Measurements from ENCODE around the gene EHF. TPM values are rescaled to one million over a fixed set of nuclear protein-coding genes. Genes with fewer than 3 reads are reported as not detected.

Gene EHF
- total and polyA plus RNA-seq, 9 of the 15 experiments (the other 6 are each of a cell fraction or from before 2014, with no cell fraction given) = 0.04 to 0.54 (median 0.37) TPM

DNA sequence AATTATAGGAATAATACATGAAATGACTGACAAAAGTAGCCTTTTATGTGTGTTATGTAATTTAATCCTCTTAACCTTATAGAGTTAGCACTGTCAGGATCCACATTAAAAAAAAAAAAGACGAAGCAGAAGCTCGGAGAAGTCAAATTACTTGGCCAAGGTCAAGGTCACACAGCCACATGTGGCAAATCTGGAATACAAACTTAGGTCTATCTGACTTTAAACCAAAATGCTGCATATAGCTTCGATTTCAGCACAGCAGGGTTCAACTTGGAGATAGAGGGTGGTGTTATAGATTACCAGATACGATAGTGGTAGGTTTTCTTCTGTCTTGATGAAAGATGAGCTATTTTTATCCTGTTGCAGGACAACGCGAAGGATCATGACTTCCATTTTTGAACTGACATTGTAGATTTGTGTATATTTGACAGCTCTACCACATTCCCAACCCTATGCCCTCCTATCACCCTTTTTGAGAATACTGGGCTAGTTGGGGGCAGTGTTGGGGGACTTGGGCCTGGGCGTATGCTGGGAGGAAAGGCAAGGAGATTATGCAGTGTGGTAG is 11.6 kb upstream of the EHF start (continued):
- TF ChIP-seq, protein P1, sequence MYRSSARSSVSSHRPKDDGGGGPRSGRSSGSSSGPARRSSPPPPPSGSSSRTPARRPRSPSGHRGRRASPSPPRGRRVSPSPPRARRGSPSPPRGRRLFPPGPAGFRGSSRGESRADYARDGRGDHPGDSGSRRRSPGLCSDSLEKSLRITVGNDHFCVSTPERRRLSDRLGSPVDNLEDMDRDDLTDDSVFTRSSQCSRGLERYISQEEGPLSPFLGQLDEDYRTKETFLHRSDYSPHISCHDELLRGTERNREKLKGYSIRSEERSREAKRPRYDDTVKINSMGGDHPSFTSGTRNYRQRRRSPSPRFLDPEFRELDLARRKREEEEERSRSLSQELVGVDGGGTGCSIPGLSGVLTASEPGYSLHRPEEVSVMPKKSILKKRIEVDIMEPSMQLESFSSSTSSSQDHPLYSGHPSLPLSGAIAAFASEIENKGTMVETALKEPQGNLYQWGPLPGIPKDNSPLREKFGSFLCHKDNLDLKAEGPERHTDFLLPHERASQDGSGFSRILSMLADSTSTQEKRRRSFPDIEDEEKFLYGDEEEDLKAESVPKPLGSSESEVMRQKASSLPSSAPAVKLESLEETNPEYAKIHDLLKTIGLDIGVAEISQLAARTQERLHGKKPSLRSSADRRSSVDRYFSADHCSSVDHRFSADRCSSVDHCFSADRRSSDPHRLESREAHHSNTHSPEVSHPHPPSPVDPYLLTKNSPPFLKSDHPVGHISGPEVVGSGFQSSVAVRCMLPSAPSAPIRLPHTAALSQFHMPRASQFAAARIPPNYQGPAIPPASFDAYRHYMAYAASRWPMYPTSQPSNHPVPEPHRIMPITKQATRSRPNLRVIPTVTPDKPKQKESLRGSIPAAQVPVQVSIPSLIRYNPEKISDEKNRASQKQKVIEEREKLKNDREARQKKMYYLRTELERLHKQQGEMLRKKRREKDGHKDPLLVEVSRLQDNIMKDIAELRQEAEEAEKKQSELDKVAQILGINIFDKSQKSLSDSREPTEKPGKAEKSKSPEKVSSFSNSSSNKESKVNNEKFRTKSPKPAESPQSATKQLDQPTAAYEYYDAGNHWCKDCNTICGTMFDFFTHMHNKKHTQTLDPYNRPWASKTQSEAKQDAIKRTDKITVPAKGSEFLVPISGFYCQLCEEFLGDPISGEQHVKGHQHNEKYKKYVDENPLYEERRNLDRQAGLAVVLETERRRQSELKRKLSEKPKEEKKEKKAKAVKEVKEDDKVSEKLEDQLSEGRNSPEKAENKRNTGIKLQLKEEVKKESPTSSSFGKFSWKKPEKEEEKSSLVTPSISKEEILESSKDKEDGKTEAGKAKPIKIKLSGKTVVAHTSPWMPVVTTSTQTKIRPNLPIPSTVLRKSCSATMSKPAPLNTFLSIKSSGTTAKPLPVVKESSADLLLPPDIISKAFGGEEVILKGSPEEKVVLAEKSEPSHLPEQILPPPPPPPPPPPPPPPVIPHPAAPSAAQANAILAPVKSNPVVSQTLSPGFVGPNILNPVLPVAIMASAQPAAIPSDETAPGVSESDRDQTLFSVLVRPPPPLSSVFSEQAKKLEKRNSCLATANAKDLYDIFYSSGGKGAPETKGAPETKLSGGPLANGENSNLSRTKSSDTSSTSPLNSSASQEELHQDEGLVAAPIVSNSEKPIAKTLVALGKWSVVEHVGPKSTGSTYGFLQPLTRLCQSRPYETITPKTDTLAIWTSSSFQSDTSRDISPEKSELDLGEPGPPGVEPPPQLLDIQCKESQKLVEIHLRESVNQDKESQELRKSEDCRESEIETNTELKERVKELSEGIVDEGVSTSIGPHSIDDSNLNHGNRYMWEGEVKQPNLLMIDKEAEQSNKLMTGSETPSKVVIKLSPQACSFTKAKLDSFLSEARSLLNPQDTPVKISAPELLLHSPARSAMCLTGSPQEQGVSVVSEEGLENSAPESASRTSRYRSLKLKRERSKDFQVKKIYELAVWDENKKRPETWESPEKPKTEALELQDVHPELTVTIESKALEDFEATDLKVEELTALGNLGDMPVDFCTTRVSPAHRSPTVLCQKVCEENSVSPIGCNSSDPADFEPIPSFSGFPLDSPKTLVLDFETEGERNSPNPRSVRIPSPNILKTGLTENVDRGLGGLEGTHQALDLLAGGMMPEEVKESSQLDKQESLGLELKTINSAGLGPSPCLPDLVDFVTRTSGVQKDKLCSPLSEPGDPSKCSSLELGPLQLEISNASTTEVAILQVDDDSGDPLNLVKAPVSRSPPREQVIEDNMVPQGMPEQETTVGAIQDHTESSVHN (IDR thresholded peaks at IDR 0.05; ENCODE audit: borderline replicate concordance in 1 of 2, low read depth in 1 of 2) = no peak
- TF ChIP-seq EHMT2 (IDR thresholded peaks at IDR 0.05) = no peak
- no peak for TF ChIP-seq NR2C2 (CRISPR knock-in tag; IDR thresholded peaks at IDR 0.05)
- TF ChIP-seq NR2C2 (tag; IDR thresholded peaks at IDR 0.05) = peak; percentile 63; the same call in 1 of the 2 replicates
- TF ChIP-seq, protein P2, sequence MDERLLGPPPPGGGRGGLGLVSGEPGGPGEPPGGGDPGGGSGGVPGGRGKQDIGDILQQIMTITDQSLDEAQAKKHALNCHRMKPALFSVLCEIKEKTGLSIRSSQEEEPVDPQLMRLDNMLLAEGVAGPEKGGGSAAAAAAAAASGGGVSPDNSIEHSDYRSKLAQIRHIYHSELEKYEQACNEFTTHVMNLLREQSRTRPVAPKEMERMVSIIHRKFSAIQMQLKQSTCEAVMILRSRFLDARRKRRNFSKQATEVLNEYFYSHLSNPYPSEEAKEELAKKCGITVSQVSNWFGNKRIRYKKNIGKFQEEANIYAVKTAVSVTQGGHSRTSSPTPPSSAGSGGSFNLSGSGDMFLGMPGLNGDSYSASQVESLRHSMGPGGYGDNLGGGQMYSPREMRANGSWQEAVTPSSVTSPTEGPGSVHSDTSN (CRISPR knock-in tag; IDR thresholded peaks at IDR 0.05; ENCODE audit: low read depth) = no peak
- TF ChIP-seq, protein P2 (tag; conservative IDR thresholded peaks at IDR 0.05; ENCODE audit: low read depth) = peak; percentile 41
- TF ChIP-seq ZNF184 (CRISPR knock-in tag; IDR thresholded peaks at IDR 0.05) = no peak
- TF ChIP-seq EGR1 (conservative IDR thresholded peaks at IDR 0.05) = no peak
- TF ChIP-seq ZNF644 (tag; IDR thresholded peaks at IDR 0.05; ENCODE audit: low read depth) = peak; percentile 81
- TF ChIP-seq POLR2A (conservative IDR thresholded peaks at IDR 0.05) = no peak
- TF ChIP-seq SMARCA5 (IDR thresholded peaks at IDR 0.05) = no peak
- TF ChIP-seq LEF1 (IDR thresholded peaks at IDR 0.05) = 0 out of 2 replicates have a peak, but pooled peaks have one; percentile 12
- TF ChIP-seq BACH1 (tag; IDR thresholded peaks at IDR 0.05) = no peak
- peak; percentile 34; the same call in 1 of the 2 replicates for TF ChIP-seq MEF2A (IDR thresholded peaks at IDR 0.05; ENCODE audit: control insufficient read depth, low read depth, low read length)
- TF ChIP-seq ZNF695 (CRISPR knock-in tag; IDR thresholded peaks at IDR 0.05) = no peak
- TF ChIP-seq, protein P3, sequence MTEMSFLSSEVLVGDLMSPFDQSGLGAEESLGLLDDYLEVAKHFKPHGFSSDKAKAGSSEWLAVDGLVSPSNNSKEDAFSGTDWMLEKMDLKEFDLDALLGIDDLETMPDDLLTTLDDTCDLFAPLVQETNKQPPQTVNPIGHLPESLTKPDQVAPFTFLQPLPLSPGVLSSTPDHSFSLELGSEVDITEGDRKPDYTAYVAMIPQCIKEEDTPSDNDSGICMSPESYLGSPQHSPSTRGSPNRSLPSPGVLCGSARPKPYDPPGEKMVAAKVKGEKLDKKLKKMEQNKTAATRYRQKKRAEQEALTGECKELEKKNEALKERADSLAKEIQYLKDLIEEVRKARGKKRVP (CRISPR knock-in tag; IDR thresholded peaks at IDR 0.05) = no peak

Data from K562 (cell line).